Activated CD8-positive, alpha-beta memory T cell treated with anti-CD3 and anti-CD28 coated beads, Interleukin-2, amount 50 U/mL, for 48 hours (primary cell): Measurements from ENCODE around the gene PTGES3.

ENCODE experiments used
- DNase-seq: peaks from one replicate; pipeline ENCODE4 v3.0.0-alpha.2; 2020

The PTGES3 gene

GRCh38 chr12:56645717-56646446 lies 42.2 kb downstream of the PTGES3 start, which contains the start of gene ATP5F1B:
Gene ATP5F1B (minus strand): TSS chr12:56645984. CDS start chr12:56645963, 21 bp downstream.
- peak; percentile 90 for DNase-seq

GRCh38 chr12:56645201-56645716 lies 42.8 kb downstream of the PTGES3 start:
- peak; percentile 65 for DNase-seq

GRCh38 chr12:56644654-56645053 lies 43.4 kb downstream of the PTGES3 start:
- no peak for DNase-seq

GRCh38 chr12:56641219-56641618 lies 46.9 kb downstream of the PTGES3 start:
- DNase-seq: no peak

GRCh38 chr12:56637621-56638020 lies 50.5 kb downstream of the PTGES3 start:
- no peak for DNase-seq

GRCh38 chr12:56636675-56637540 lies 51.2 kb downstream of the PTGES3 start:
- DNase-seq: peak; percentile 97

GRCh38 chr12:56635806-56636674 lies 52.0 kb downstream of the PTGES3 start:
- peak; percentile 87 for DNase-seq

GRCh38 chr12:56634837-56635791 lies 53.0 kb downstream of the PTGES3 start:
- peak; percentile 85 for DNase-seq

- no peak for DNase-seq
These were observed 53.7 kb downstream of the PTGES3 start for GRCh38 chr12:56634242-56634836.

GRCh38 chr12:56633468-56634241 lies 54.4 kb downstream of the PTGES3 start:
- no peak for DNase-seq

GRCh38 chr12:56632701-56633467 lies 55.2 kb downstream of the PTGES3 start:
- DNase-seq: no peak

- peak; percentile 76 for DNase-seq
These were observed 56.0 kb downstream of the PTGES3 start for GRCh38 chr12:56631790-56632700.

- DNase-seq: peak; percentile 91
These were observed 57.9 kb downstream of the PTGES3 start, which contains the start of gene BAZ2A for GRCh38 chr12:56630180-56630632. Gene BAZ2A (minus strand): TSS chr12:56630326. CDS start chr12:56617530, 12,796 bp downstream.

GRCh38 chr12:56629459-56630179 lies 58.5 kb downstream of the PTGES3 start:
- peak; percentile 72 for DNase-seq

GRCh38 chr12:56628671-56629458 lies 59.2 kb downstream of the PTGES3 start:
- peak; percentile 78 for DNase-seq

- no peak for DNase-seq
These were observed 61.4 kb downstream of the PTGES3 start for GRCh38 chr12:56626701-56627100.
